SH-SY5Y (cell line): ENCODE results near the gene INHBC.

Experiments
- GATA2 ChIP-seq: IDR thresholded peaks from 2 replicates; pipeline ENCODE4 v1.6.1; 2011; ENCODE audit warnings: mild to moderate bottlenecking, low read depth, low read length
- GATA3 ChIP-seq: IDR thresholded peaks from 2 replicates; pipeline ENCODE4 v1.6.1; 2011; ENCODE audit warnings: low read depth, mild to moderate bottlenecking, low read length, moderate library complexity

DNA sequence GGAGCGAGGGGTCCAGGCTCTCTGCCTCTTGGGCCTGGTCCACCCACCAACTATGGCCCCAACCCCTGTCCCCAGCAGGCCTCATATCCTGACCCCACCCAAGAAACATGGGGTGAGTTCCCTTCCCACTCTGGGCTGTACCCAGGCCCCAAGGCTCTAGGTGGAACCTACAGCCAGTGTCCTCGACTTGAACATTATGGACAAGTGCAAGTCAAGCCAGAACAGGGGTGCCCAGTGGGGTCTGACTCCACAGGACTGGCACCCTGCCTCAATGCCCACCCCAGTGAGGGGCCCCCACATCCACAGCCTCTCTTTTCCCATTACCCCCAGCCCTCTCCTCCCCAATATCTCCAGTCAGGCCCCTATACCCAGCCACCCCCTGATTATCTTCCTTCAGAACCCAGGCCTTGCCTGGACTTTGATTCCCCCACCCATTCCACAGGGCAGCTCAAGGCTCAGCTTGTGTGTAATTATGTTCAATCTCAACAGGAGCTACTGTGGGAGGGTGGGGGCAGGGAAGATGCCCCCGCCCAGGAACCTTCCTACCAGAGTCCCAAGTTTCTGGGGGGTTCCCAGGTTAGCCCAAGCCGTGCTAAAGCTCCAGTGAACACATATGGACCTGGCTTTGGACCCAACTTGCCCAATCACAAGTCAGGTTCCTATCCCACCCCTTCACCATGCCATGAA is 36.5 kb downstream of the INHBC start:
- no peak for TF ChIP-seq GATA2
- no peak for TF ChIP-seq GATA3
